A673 (cell line): Measurements from ENCODE around the gene CCDC197.

Experiments
- CTCF ChIP-seq: fragments of 300-800, 200-600 bp; sonication (generic); conservative IDR thresholded peaks from 2 replicates; pipeline ENCODE4 v1.5.1; 2017; ENCODE audit warnings: low read depth, mild to moderate bottlenecking, antibody characterized with exemption, low read length, moderate library complexity, mixed read lengths
- EZH2 ChIP-seq: fragments of 200-600 bp; sonication (generic); IDR thresholded peaks from 2 replicates; pipeline ENCODE4 v1.6.1; 2017; ENCODE audit warnings: borderline replicate concordance, low read depth, mild to moderate bottlenecking, mixed read lengths, antibody characterized with exemption, low read length; ENCODE audit not compliant: poor library complexity, severe bottlenecking

- TF ChIP-seq CTCF (no peak), EZH2 (no peak)
Observed at GRCh38 chr14:93958567-93959238, 38.4 kb upstream of the CCDC197 start.
